IMR-90 (cell line): ENCODE results near the gene DHX29. TPM values are rescaled to one million over a fixed set of nuclear protein-coding genes. Genes with fewer than 3 reads are reported as not detected.

ENCODE experiments used
- ATAC-seq: fragments of 200-7000 bp; cut with Tn5 transposase; 2 replicates; pipeline ENCODE4 v1.9.1; 2020; ENCODE audit warnings: low read depth, mild to moderate bottlenecking, moderate library complexity
- BruUV-seq: library from RNA; stranded (reverse); fragments of 400-500 nt; replicated peaks from 2 replicates; lab custom pipeline; 2021; lab: Mats Ljungman, UMichigan
- CTCF ChIA-PET: fragments of 300-600 bp; formaldehyde crosslinking; extraction: SDS; loops from one replicate; lab custom pipeline; 2021; ENCODE audit warnings: antibody characterized with exemption; lab: Yijun Ruan, JAX
- POLR2A ChIA-PET: fragments of 300-600 bp; sonication (Branson Sonifier 250); formaldehyde crosslinking; loops from one replicate; lab custom pipeline; 2022; ENCODE audit warnings: antibody characterized with exemption; ENCODE audit not compliant: unreplicated experiment; lab: Charles Lee
- DNase-seq: peaks from one replicate; pipeline ENCODE4 v3.0.0; 2013
- H2AFZ ChIP-seq: replicated peaks from 2 replicates; pipeline ENCODE3; 2013; ENCODE audit warnings: low read length, mild to moderate bottlenecking; ENCODE audit not compliant: poor library complexity
- H2AK5ac ChIP-seq: 2 replicates; pipeline ENCODE4 v1.6.1; 2013; ENCODE audit warnings: low read depth, low read length, inconsistent platforms
- H2AK9ac ChIP-seq: replicated peaks from 2 replicates; pipeline ENCODE3; 2013; ENCODE audit warnings: mild to moderate bottlenecking, low read depth, low read length, moderate library complexity; ENCODE audit not compliant: poor library complexity
- H2BK120ac ChIP-seq: 2 replicates; pipeline ENCODE4 v1.6.1; 2013; ENCODE audit warnings: low read depth, low read length, inconsistent platforms
- H2BK15ac ChIP-seq: 3 replicates; pipeline ENCODE4 v1.6.1; 2013; ENCODE audit warnings: low read depth, low read length, inconsistent platforms
- H2BK20ac ChIP-seq: 2 replicates; pipeline ENCODE4 v1.6.1; 2013; ENCODE audit warnings: low read depth, mild to moderate bottlenecking, inconsistent platforms, low read length, moderate library complexity
- H2BK5ac ChIP-seq: 2 replicates; pipeline ENCODE4 v1.6.1; 2013; ENCODE audit warnings: mild to moderate bottlenecking, low read depth, low read length, inconsistent platforms; ENCODE audit not compliant: poor library complexity, severe bottlenecking
- H3K14ac ChIP-seq: replicated peaks from 2 replicates; pipeline ENCODE4 v1.6.1; 2013; ENCODE audit warnings: low read depth, low read length, inconsistent platforms
- H3K18ac ChIP-seq: 2 replicates; pipeline ENCODE4 v1.6.1; 2013; ENCODE audit warnings: low read depth, low read length, control low read depth
- H3K23ac ChIP-seq: 2 replicates; pipeline ENCODE4 v1.6.1; 2013; ENCODE audit warnings: low read depth, low read length, inconsistent platforms
- H3K27ac ChIP-seq: 2 replicates; pipeline ENCODE4 v1.5.1; 2013; ENCODE audit warnings: mild to moderate bottlenecking, control low read depth, low read length; ENCODE audit not compliant: insufficient read depth
- H3K27me3 ChIP-seq: 2 replicates; pipeline ENCODE4 v1.6.1; 2013; ENCODE audit warnings: low read length; ENCODE audit not compliant: control insufficient read depth, insufficient read depth
- H3K36me3 ChIP-seq: 2 replicates; pipeline ENCODE4 v1.6.1; 2013; ENCODE audit warnings: low read length, mixed read lengths; ENCODE audit not compliant: control insufficient read depth, insufficient read depth
- H3K4ac ChIP-seq: 2 replicates; pipeline ENCODE4 v1.6.1; 2013; ENCODE audit warnings: low read depth, low read length, inconsistent platforms
- H3K4me1 ChIP-seq: 2 replicates; pipeline ENCODE4 v1.6.1; 2013; ENCODE audit warnings: low read length, mixed read lengths; ENCODE audit not compliant: control insufficient read depth, insufficient read depth
- H3K4me2 ChIP-seq: 2 replicates; pipeline ENCODE4 v1.6.1; 2013; ENCODE audit warnings: low read depth, mild to moderate bottlenecking, control low read depth, low read length, moderate library complexity
- H3K4me3 ChIP-seq: 2 replicates; pipeline ENCODE4 v1.5.1; 2013; ENCODE audit warnings: low read depth, mild to moderate bottlenecking, control low read depth, low read length, moderate library complexity; ENCODE audit not compliant: insufficient read depth
- H3K56ac ChIP-seq: 2 replicates; pipeline ENCODE4 v1.6.1; 2013; ENCODE audit warnings: low read length, inconsistent platforms; ENCODE audit not compliant: insufficient read depth; ENCODE audit errors: extremely low read depth
- H3K79me1 ChIP-seq, 2 experiments: 2 replicates each; pipeline ENCODE4 v1.6.1; 2013; ENCODE audit warnings: low read length in 2 of 2, inconsistent platforms in 1 of 2, low read depth in 1 of 2
- H3K9ac ChIP-seq: 2 replicates; pipeline ENCODE4 v1.6.1; 2013; ENCODE audit warnings: low read depth, low read length, control low read depth
- H3K9me1 ChIP-seq: 2 replicates; pipeline ENCODE4 v1.6.1; 2013; ENCODE audit warnings: low read length, inconsistent platforms; ENCODE audit not compliant: insufficient read depth
- H3K9me3 ChIP-seq: 2 replicates; pipeline ENCODE4 v1.6.1; 2013; ENCODE audit warnings: low read length; ENCODE audit not compliant: control insufficient read depth, insufficient read depth
- H4K20me1 ChIP-seq: 2 replicates; pipeline ENCODE4 v1.6.1; 2013; ENCODE audit warnings: low read length, inconsistent platforms; ENCODE audit not compliant: insufficient read depth
- H4K5ac ChIP-seq: 2 replicates; pipeline ENCODE4 v1.6.1; 2013; ENCODE audit warnings: mild to moderate bottlenecking, low read depth, low read length, control low read depth
- H4K8ac ChIP-seq, 2 experiments: 2 replicates each; pipeline ENCODE4 v1.6.1; 2013; ENCODE audit warnings: low read depth in 2 of 2, low read length in 2 of 2, control low read depth in 1 of 2, inconsistent platforms in 1 of 2
- H4K91ac ChIP-seq: 2 replicates; pipeline ENCODE4 v1.6.1; 2013; ENCODE audit warnings: low read depth, low read length, inconsistent platforms; ENCODE audit not compliant: insufficient read depth
- CEBPB ChIP-seq: IDR thresholded peaks from 2 replicates; pipeline ENCODE4 v1.6.1; 2012; ENCODE audit warnings: low read depth, low read length, improper control_type of control experiment
- MAFK ChIP-seq: IDR thresholded peaks from 2 replicates; pipeline ENCODE4 v1.6.1; 2012; ENCODE audit warnings: low read depth, low read length, improper control_type of control experiment
- MXI1 ChIP-seq: IDR thresholded peaks from 2 replicates; pipeline ENCODE4 v1.6.1; 2012; ENCODE audit warnings: low read depth, mild to moderate bottlenecking, low read length, moderate library complexity, borderline replicate concordance
- WGBS, 2 experiments: methylation state at CpG; one replicate each; pipeline versions ENCODE4 v1.1.5 to v1.1.7; 2013; ENCODE audit warnings: missing lambda C conversion rate in 2 of 2; ENCODE audit not compliant: insufficient read length in 1 of 2; ENCODE audit errors: extremely low coverage in 2 of 2; 5-methylcytosine and 5-hydroxymethylcytosine counted together
- dilution Hi-C: fragments of 300-500 bp; cut with HindIII; formaldehyde crosslinking; loops from one replicate; pipeline ENCODE4 v1.14.3; 2018; ENCODE audit warnings: low sequenced_read_pairs; ENCODE audit not compliant: unreplicated experiment
- in situ Hi-C: fragments of 300-500 bp; cut with MboI; formaldehyde crosslinking; loops from 3 replicates; pipeline ENCODE4 v1.14.3; 2019; ENCODE audit warnings: low sequenced_read_pairs, inconsistent platforms, mixed read lengths
- intact Hi-C: fragments of 100-400 bp; cut with micrococcal nuclease; formaldehyde crosslinking; loops from 2 replicates; pipeline ENCODE4 v1.10.0; 2022
- polyA plus RNA-seq, 3 experiments: library from polyadenylated mRNA; depleted of rRNA; stranded (reverse); fragments of >200 nt; gene quantifications; 2 replicates each; pipeline ENCODE4 v1.2.3, GENCODE V29; 2012; ENCODE audit warnings: low replicate concordance in 1 of 3
- total RNA-seq: library from RNA; depleted of rRNA; stranded (reverse); fragments of >200 nt; gene quantifications from 2 replicates; pipeline ENCODE4 v1.2.3, GENCODE V29; 2012
- TF ChIP-seq, protein P1 (sequence below): fragments of 150-350 bp; IDR thresholded peaks from 2 replicates; pipeline ENCODE4 v1.6.1; 2017; ENCODE audit warnings: mild to moderate bottlenecking, antibody characterized with exemption, low read length, low read depth
- TF ChIP-seq, protein P2 (sequence below): conservative IDR thresholded peaks from 2 replicates; pipeline ENCODE4 v1.5.1; 2012; ENCODE audit warnings: mild to moderate bottlenecking, low read depth, low read length, improper control_type of control experiment

Gene DHX29
- total and polyA plus RNA-seq, 2 of the 4 experiments (the other 2 are of a cell fraction), result 9.5 to 25.6 TPM

GRCh38 chr5:55343107-55343506 is 35.6 kb upstream of the DHX29 start:
- no peak overlapping the region for H3K4me2 ChIP-seq
- no peak overlapping the region for H3K18ac ChIP-seq
- no peak overlapping the region for H4K8ac ChIP-seq
- no peak overlapping the region for H4K91ac ChIP-seq
- H3K4me3 ChIP-seq, result no peak overlapping the region
- ChIA-PET POLR2A (no interaction called here), CTCF (interaction anchor here (1.2 kb wide), 1 partner anchor 476 kb away, joined by 3 read pairs; no protein-coding TSS in a partner anchor)
- H2BK120ac ChIP-seq, result no peak overlapping the region
- no peak overlapping the region for H3K27ac ChIP-seq
- H2AK9ac ChIP-seq, result no peak overlapping the region
- intact Hi-C loops, result loop anchor here (10.0 kb wide), 1 partner anchor 192 kb away; the partner anchor contains the start of gene PLPP1
- no peaks in the 10 kb centered on the region for H3K9me1 ChIP-seq
- no peak overlapping the region for H3K23ac ChIP-seq
- H4K5ac ChIP-seq, result no peak overlapping the region
- no peaks in the 10 kb centered on the region; the same call in 1 of the 2 replicates for H4K20me1 ChIP-seq
- H2BK5ac ChIP-seq, result no peak overlapping the region
- in situ Hi-C loops, result loop anchor here (25.0 kb wide), 1 partner anchor 569 kb away; no protein-coding TSS in a partner anchor
- no peaks in the 10 kb centered on the region for H3K9me3 ChIP-seq
- H2AK5ac ChIP-seq, result no peak overlapping the region
- dilution Hi-C loops, result no loop called here
- H3K79me1 ChIP-seq, result peaks cover 9 to 22% of the 10 kb centered on the region in 2 experiments; a peak in 3 of 4 replicates
- H2BK15ac ChIP-seq, result no peak overlapping the region
- no TSS peak for BruUV-seq
- no peaks in the 10 kb centered on the region for H3K27me3 ChIP-seq
- no peaks in the 10 kb centered on the region for H3K4me1 ChIP-seq
- DNase-seq, result no peak
- H3K36me3 ChIP-seq, result peaks cover 20% of the 10 kb centered on the region
- H3K14ac ChIP-seq, result no peak overlapping the region
- H2AFZ ChIP-seq, result no peak overlapping the region
- H3K56ac ChIP-seq, result no peak overlapping the region
- no peak overlapping the region for H2BK20ac ChIP-seq
- no peak overlapping the region for H3K9ac ChIP-seq
- H3K4ac ChIP-seq, result no peak overlapping the region
- WGBS, 2 experiments, result no CpG with 5 or more reads among the region's 4 CpGs
- no peak for TF ChIP-seq MAFK
- no peak for TF ChIP-seq CEBPB
- no peak for TF ChIP-seq MXI1
- TF ChIP-seq, protein P1, sequence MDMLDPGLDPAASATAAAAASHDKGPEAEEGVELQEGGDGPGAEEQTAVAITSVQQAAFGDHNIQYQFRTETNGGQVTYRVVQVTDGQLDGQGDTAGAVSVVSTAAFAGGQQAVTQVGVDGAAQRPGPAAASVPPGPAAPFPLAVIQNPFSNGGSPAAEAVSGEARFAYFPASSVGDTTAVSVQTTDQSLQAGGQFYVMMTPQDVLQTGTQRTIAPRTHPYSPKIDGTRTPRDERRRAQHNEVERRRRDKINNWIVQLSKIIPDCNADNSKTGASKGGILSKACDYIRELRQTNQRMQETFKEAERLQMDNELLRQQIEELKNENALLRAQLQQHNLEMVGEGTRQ, result no peak
- TF ChIP-seq, protein P2, sequence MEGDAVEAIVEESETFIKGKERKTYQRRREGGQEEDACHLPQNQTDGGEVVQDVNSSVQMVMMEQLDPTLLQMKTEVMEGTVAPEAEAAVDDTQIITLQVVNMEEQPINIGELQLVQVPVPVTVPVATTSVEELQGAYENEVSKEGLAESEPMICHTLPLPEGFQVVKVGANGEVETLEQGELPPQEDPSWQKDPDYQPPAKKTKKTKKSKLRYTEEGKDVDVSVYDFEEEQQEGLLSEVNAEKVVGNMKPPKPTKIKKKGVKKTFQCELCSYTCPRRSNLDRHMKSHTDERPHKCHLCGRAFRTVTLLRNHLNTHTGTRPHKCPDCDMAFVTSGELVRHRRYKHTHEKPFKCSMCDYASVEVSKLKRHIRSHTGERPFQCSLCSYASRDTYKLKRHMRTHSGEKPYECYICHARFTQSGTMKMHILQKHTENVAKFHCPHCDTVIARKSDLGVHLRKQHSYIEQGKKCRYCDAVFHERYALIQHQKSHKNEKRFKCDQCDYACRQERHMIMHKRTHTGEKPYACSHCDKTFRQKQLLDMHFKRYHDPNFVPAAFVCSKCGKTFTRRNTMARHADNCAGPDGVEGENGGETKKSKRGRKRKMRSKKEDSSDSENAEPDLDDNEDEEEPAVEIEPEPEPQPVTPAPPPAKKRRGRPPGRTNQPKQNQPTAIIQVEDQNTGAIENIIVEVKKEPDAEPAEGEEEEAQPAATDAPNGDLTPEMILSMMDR, result no peak
- ATAC-seq, result no peak
